SU-DHL-6 (cell line): ENCODE results near the gene HHATL.

ENCODE experiments used
- H2AFZ ChIP-seq: fragments of 200-600 bp; sonication (generic); 2 replicates; pipeline ENCODE4 v1.6.1; 2014; ENCODE audit warnings: low read depth, mild to moderate bottlenecking, moderate library complexity, mixed read lengths, antibody characterized with exemption, low read length; ENCODE audit not compliant: severe bottlenecking
- H3F3A ChIP-seq: fragments of 200-600 bp; shearing (Covaris generic); 2 replicates; pipeline ENCODE4 v1.6.0; 2016; ENCODE audit warnings: antibody characterized with exemption, mild to moderate bottlenecking; ENCODE audit not compliant: insufficient read depth
- H3K27ac ChIP-seq: fragments of 200-600 bp; sonication (generic); 2 replicates; pipeline ENCODE4 v1.5.1; 2016; ENCODE audit warnings: low read depth, mild to moderate bottlenecking, low read length, moderate library complexity, mixed read lengths
- H3K27me3 ChIP-seq: fragments of 200-600 bp; sonication (generic), shearing (Covaris generic); 2 replicates; pipeline ENCODE4 v1.6.0; 2014; ENCODE audit warnings: mild to moderate bottlenecking, low read length
- H3K36me3 ChIP-seq: fragments of 200-600 bp; sonication (generic); 2 replicates; pipeline ENCODE4 v1.6.1; 2014; ENCODE audit warnings: mild to moderate bottlenecking, low read length, mixed read lengths
- H3K4me2 ChIP-seq: fragments of 300-600, 200-600 bp; shearing (Covaris generic), sonication (generic); 2 replicates; pipeline ENCODE4 v1.6.0; 2014; ENCODE audit warnings: low read length, low read depth, mild to moderate bottlenecking; ENCODE audit not compliant: poor library complexity, severe bottlenecking
- H3K4me3 ChIP-seq: fragments of 200-600 bp; sonication (generic); 2 replicates; pipeline ENCODE4 v1.5.1; 2014; ENCODE audit warnings: antibody characterized with exemption, low read length, mild to moderate bottlenecking, mixed read lengths; ENCODE audit not compliant: insufficient read depth, poor library complexity, severe bottlenecking
- H3K79me2 ChIP-seq: fragments of 200-600 bp; sonication (generic); 2 replicates; pipeline ENCODE4 v1.6.1; 2014; ENCODE audit warnings: mild to moderate bottlenecking, low read length, moderate library complexity; ENCODE audit not compliant: insufficient read depth
- H3K9ac ChIP-seq: fragments of 200-600 bp; sonication (generic); 2 replicates; pipeline ENCODE4 v1.7.0; 2014; ENCODE audit warnings: mild to moderate bottlenecking, low read length
- H3K9me2 ChIP-seq: fragments of 200-600 bp; sonication (generic); replicated peaks from 2 replicates; pipeline ENCODE4 v1.6.1; 2014; ENCODE audit warnings: low read length; ENCODE audit not compliant: insufficient read depth
- H3K9me3 ChIP-seq: fragments of 200-600 bp; sonication (generic); 2 replicates; pipeline ENCODE4 v1.6.1; 2014; ENCODE audit warnings: low read length, mixed read lengths; ENCODE audit not compliant: insufficient read depth
- H4K20me1 ChIP-seq: fragments of 200-600 bp; sonication (generic); 2 replicates; pipeline ENCODE4 v1.6.1; 2014; ENCODE audit warnings: low read depth, mild to moderate bottlenecking, antibody characterized with exemption, low read length, moderate library complexity, mixed read lengths
- EZH2phosphoT487 ChIP-seq: fragments of 200-600 bp; sonication (generic), shearing (Covaris generic); conservative IDR thresholded peaks from 2 replicates; pipeline ENCODE4 v1.6.1; 2018; ENCODE audit warnings: mild to moderate bottlenecking, antibody characterized with exemption, low read length, moderate library complexity, mixed read lengths
- TF ChIP-seq, protein P1 (sequence below): fragments of 200-600 bp; sonication (generic); IDR thresholded peaks from one replicate; pipeline ENCODE4 v1.5.1; 2017; ENCODE audit warnings: antibody characterized with exemption, mild to moderate bottlenecking, low read length, moderate library complexity; ENCODE audit not compliant: insufficient read depth, poor library complexity, severe bottlenecking

HHATL gene

DNA sequence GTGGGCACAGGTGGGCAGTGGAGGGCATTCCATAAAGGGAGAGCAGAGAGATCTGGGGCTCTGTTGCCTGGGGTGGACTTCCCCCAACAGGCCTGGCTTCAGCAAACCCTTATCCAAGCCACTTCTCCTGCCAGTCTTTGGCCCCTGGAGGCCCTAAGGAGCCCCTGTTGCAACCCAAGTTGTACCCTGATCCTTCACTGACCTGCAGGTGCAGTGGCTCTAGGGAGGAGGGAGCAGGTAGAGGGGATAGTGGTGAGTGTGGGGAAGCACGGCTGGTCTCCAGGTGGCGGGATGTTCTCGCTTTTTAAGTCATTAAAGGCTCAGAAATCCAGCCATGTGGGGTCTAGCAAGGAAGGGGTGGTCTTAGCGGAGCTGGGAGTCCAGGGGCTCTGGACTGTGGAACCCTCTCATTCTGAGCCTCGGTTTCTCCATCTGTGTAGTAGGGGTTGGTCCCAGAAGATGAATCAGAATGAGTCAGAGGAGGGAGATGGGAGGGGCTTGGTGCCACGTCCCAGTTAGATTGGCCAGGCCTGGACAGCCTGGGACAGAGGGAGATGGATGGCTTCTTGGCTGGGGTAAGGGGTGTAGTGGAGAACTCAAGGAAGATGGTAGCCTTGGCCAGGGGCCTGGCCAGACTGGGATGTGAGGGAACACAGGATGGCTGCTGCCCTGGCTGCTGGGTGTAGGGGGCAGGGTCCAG is 46.5 kb downstream of the HHATL start:
- no peaks in the 10 kb centered on the region for H3K27me3 ChIP-seq
- no peak overlapping the region for H3K27ac ChIP-seq
- no peak overlapping the region for H3K4me2 ChIP-seq
- no peaks in the 10 kb centered on the region for H3K9me3 ChIP-seq
- H3F3A ChIP-seq, result no peaks in the 10 kb centered on the region
- no peak overlapping the region for H3K4me3 ChIP-seq
- H2AFZ ChIP-seq, result no peak overlapping the region
- no peaks in the 10 kb centered on the region for H3K36me3 ChIP-seq
- H3K9me2 ChIP-seq, result no peaks in the 10 kb centered on the region
- no peaks in the 10 kb centered on the region for H3K79me2 ChIP-seq
- no peaks in the 10 kb centered on the region for H4K20me1 ChIP-seq
- TF ChIP-seq, protein P1, sequence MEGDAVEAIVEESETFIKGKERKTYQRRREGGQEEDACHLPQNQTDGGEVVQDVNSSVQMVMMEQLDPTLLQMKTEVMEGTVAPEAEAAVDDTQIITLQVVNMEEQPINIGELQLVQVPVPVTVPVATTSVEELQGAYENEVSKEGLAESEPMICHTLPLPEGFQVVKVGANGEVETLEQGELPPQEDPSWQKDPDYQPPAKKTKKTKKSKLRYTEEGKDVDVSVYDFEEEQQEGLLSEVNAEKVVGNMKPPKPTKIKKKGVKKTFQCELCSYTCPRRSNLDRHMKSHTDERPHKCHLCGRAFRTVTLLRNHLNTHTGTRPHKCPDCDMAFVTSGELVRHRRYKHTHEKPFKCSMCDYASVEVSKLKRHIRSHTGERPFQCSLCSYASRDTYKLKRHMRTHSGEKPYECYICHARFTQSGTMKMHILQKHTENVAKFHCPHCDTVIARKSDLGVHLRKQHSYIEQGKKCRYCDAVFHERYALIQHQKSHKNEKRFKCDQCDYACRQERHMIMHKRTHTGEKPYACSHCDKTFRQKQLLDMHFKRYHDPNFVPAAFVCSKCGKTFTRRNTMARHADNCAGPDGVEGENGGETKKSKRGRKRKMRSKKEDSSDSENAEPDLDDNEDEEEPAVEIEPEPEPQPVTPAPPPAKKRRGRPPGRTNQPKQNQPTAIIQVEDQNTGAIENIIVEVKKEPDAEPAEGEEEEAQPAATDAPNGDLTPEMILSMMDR, result no peak
- TF ChIP-seq EZH2phosphoT487, result no peak
- H3K9ac ChIP-seq, result no peak overlapping the region

DNA sequence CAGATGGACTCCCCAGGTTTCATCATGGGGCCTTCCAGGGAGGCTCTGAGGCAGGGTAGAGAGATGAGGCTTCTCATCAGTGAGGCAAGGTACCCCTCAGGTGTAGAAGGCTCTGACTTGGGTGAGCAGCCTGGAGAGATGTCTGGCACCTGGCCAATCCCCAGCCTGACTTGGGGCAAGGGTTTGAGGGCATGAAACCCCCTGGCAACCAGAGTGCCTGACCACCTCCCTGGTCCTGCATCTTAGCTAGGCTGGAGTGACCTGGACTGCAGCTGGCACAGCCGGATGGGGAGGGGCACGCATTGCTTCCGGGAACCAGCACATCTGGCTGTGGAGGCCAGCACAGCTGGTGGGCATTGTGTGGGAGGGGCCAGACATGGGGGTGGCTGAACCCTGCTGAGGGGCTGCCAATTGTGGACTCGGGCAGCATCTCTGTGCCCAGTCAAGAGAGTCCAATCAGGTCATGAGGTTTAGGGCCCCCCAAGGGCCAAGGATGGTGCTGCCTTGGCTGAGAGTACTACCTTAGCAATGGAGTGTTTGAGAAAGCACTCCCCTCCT is 47.2 kb downstream of the HHATL start:
- H3K4me2 ChIP-seq, result no peak overlapping the region
- no peak overlapping the region for H3K27ac ChIP-seq
- H3K4me3 ChIP-seq, result no peak overlapping the region
- no peak overlapping the region for H2AFZ ChIP-seq
- TF ChIP-seq EZH2phosphoT487, result no peak
- TF ChIP-seq, protein P1, result no peak
- no peaks in the 10 kb centered on the region for H3K27me3 ChIP-seq
- H3K36me3 ChIP-seq, result no peaks in the 10 kb centered on the region
- H4K20me1 ChIP-seq, result no peaks in the 10 kb centered on the region
- no peak overlapping the region for H3K9ac ChIP-seq
- H3K9me3 ChIP-seq, result no peaks in the 10 kb centered on the region
- no peaks in the 10 kb centered on the region for H3K9me2 ChIP-seq
- H3F3A ChIP-seq, result no peaks in the 10 kb centered on the region
- H3K79me2 ChIP-seq, result no peaks in the 10 kb centered on the region

DNA sequence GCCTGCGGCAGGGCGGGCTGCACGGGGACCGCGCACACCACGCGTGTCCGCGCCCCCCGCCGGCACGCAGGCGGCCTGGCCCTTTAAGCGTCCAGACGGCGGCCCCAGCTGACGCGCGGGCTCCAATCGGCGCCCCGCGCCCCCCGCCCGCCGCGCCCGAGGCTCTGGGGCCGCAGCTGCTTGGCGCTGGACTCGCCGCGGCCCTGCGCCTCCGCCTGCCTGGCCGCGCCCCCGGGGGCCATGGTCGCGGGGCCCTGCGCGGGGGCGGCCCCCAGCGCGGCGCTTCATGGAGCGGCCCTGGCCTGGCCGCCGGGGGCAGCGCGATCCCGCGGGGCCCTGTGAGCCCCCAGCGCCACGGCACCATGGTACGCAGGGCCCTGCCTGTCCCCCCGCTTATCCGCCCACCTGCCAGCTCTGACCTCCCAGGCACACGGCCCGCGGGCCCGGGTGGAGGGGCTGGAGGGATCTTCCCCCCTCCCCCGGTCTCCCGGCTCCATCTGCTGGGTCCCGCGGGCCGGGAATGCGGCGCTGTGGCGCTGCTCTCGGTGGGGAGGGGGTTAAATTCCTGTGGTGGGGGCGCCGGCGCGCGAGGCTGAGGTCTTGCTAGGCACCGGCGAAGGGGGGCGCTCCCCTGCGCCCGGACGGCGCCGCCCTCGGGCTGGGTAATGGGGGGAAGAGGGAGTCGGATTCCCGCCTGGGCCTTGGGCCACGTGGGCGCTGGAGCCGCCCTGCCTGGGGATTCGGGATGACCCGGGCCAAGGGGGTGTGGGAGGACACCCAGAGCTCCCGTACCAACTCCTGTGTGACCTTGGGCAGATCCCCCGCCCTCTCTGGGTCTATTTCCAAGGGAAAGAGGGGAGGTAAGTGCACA is 48.0 kb downstream of the HHATL start:
- Histone ChIP-seq H3K4me2 (no peak overlapping the region), H3F3A (no peaks in the 10 kb centered on the region), H3K9ac (no peak overlapping the region), H3K27ac (no peak overlapping the region), H3K27me3 (no peaks in the 10 kb centered on the region), H2AFZ (no peak overlapping the region), H3K79me2 (no peaks in the 10 kb centered on the region), H3K9me3 (no peaks in the 10 kb centered on the region), H3K4me3 (no peak overlapping the region), H4K20me1 (no peaks in the 10 kb centered on the region), H3K36me3 (no peaks in the 10 kb centered on the region), H3K9me2 (no peaks in the 10 kb centered on the region)
- TF ChIP-seq, protein P1, result no peak
- TF ChIP-seq EZH2phosphoT487, result no peak
